HepG2 (cell line): ENCODE measurements around the gene CEP68. TPM values are rescaled to one million over a fixed set of nuclear protein-coding genes. Genes with fewer than 3 reads are reported as not detected.
A peak's percentile ranks its signal among the peaks of the same experiment; 100 is the strongest.

ENCODE experiments used
- ARHGAP35 ChIP-seq: sonication (generic); formaldehyde crosslinking; IDR thresholded peaks from 2 replicates; pipeline ENCODE4 v1.9.0; 2022; ENCODE audit warnings: mild to moderate bottlenecking, inconsistent platforms, moderate library complexity, missing genetic modification reagents, borderline replicate concordance
- ARID4A ChIP-seq: sonication (generic); formaldehyde crosslinking; IDR thresholded peaks from 2 replicates; pipeline ENCODE4 v1.5.0; 2020; ENCODE audit warnings: mild to moderate bottlenecking, missing genetic modification reagents, borderline replicate concordance
- ARID5B ChIP-seq: IDR thresholded peaks from 2 replicates; pipeline ENCODE4 v1.4.0; 2020; ENCODE audit warnings: mild to moderate bottlenecking, missing genetic modification reagents
- CEBPG ChIP-seq: IDR thresholded peaks from 2 replicates; pipeline ENCODE4 v1.6.1; 2016
- CREM ChIP-seq, 2 experiments: sonication (generic) in 1 of 2; formaldehyde crosslinking in 1 of 2; IDR thresholded peaks; 2 replicates each; pipeline versions ENCODE4 v1.4.0 to v1.6.1; 2016 to 2020; ENCODE audit warnings: antibody characterized with exemption in 1 of 2, mild to moderate bottlenecking in 1 of 2, missing genetic modification reagents in 1 of 2
- DDIT3 ChIP-seq: sonication (generic); formaldehyde crosslinking; IDR thresholded peaks from 2 replicates; pipeline ENCODE4 v1.4.0; 2020; ENCODE audit warnings: mild to moderate bottlenecking, missing genetic modification reagents
- FOXP1 ChIP-seq, 2 experiments: fragments of 450-650 bp in 1 of 2; IDR thresholded peaks; 2 replicates each; pipeline ENCODE4 v1.6.1; 2017 to 2018; ENCODE audit warnings: antibody characterized with exemption in 1 of 2
- JARID2 ChIP-seq: sonication (generic); formaldehyde crosslinking; IDR thresholded peaks from 2 replicates; pipeline ENCODE4 v1.8.1; 2023; ENCODE audit warnings: missing genetic modification reagents, inconsistent platforms; ENCODE audit not compliant: insufficient replicate concordance
- NAIF1 ChIP-seq: sonication (generic); formaldehyde crosslinking; IDR thresholded peaks from 2 replicates; pipeline ENCODE4 v1.5.0; 2020; ENCODE audit warnings: mild to moderate bottlenecking, missing genetic modification reagents, borderline replicate concordance
- RCOR2 ChIP-seq: IDR thresholded peaks from 2 replicates; pipeline ENCODE4 v1.6.1; 2016; ENCODE audit warnings: missing biosample characterization, missing genetic modification reagents
- SOX5 ChIP-seq: IDR thresholded peaks from 2 replicates; pipeline ENCODE4 v1.6.1; 2016; ENCODE audit warnings: borderline replicate concordance
- TAF1 ChIP-seq: sonication (generic); formaldehyde crosslinking; IDR thresholded peaks from 2 replicates; pipeline ENCODE4 v1.4.0; 2020; ENCODE audit warnings: missing genetic modification reagents
- TARDBP ChIP-seq: sonication (generic); formaldehyde crosslinking; IDR thresholded peaks from 2 replicates; pipeline ENCODE4 v1.8.0; 2022; ENCODE audit warnings: mild to moderate bottlenecking, missing genetic modification reagents
- TBX2 ChIP-seq: sonication (generic); formaldehyde crosslinking; IDR thresholded peaks from 2 replicates; pipeline ENCODE4 v1.5.0; 2020; ENCODE audit warnings: missing genetic modification reagents, mild to moderate bottlenecking, borderline replicate concordance
- XRCC5 ChIP-seq: fragments of 200-400 bp; formaldehyde crosslinking; optimal IDR thresholded peaks from 2 replicates; pipeline ENCODE3; 2017; ENCODE audit warnings: mild to moderate bottlenecking, low read length
- ZBTB26 ChIP-seq: IDR thresholded peaks from 2 replicates; pipeline ENCODE4 v1.6.1; 2016; ENCODE audit warnings: missing compliant biosample characterization, missing genetic modification reagents, borderline replicate concordance
- ZNF12 ChIP-seq: sonication (generic); formaldehyde crosslinking; IDR thresholded peaks from 2 replicates; pipeline ENCODE4 v1.5.0; 2020; ENCODE audit warnings: missing genetic modification reagents
- ZNF598 ChIP-seq: sonication (generic); formaldehyde crosslinking; IDR thresholded peaks from 2 replicates; pipeline ENCODE4 v1.5.1; 2020; ENCODE audit warnings: mild to moderate bottlenecking, missing genetic modification reagents, borderline replicate concordance
- ZNF644 ChIP-seq: IDR thresholded peaks from 2 replicates; pipeline ENCODE4 v1.6.1; 2016; ENCODE audit warnings: low read depth
- ZNF773 ChIP-seq: sonication (generic); formaldehyde crosslinking; IDR thresholded peaks from 2 replicates; pipeline ENCODE4 v1.4.0; 2020; ENCODE audit warnings: missing genetic modification reagents, borderline replicate concordance
- polyA plus RNA-seq, 8 experiments: library from polyadenylated mRNA; depleted of rRNA in 3 of 8; stranded (reverse) in 7 of 8; unstranded in 1 of 8; fragments of >200 nt; fragmentation: Illumina TruSeq in 4 of 8; extraction: Trizol in 4 of 8; gene quantifications; 2 replicates each; pipeline versions ENCODE4 v1.2.1 to v1.2.3, GENCODE V29; 2011 to 2016; ENCODE audit warnings: low read depth in 4 of 8, missing spikeins in 1 of 8, mixed read lengths in 1 of 8; ENCODE audit not compliant: insufficient read depth in 1 of 8
- total RNA-seq, 5 experiments: library from RNA; depleted of rRNA; stranded (reverse); fragments of >200 nt; fragmentation: Illumina TruSeq; extraction: Trizol; gene quantifications; 2 replicates each; pipeline ENCODE4 v1.2.3, GENCODE V29; 2016; ENCODE audit warnings: low read depth in 1 of 5

Gene CEP68
- total and polyA plus RNA-seq, 2 of the 13 experiments (the other 11 are each of a cell fraction or from before 2014, with no cell fraction given) = 5.7 to 9.3 TPM

GRCh38 chr2:65031341-65032018 lies 24.7 kb upstream of the CEP68 start (continued):
- TF ChIP-seq ARID4A (CRISPR knock-in tag) = peak; percentile 27; the same call in 1 of the 2 replicates
- no peak for TF ChIP-seq JARID2 (CRISPR knock-in tag)
- TF ChIP-seq CREM (IDR thresholded peaks at IDR 0.05) = 0 out of 2 replicates have a peak, but pooled peaks have one; percentile 20
- no peak for TF ChIP-seq CREM (CRISPR knock-in tag; IDR thresholded peaks at IDR 0.05)
- TF ChIP-seq TARDBP (CRISPR knock-in tag) = no peak
- no peak for TF ChIP-seq TAF1
- no peak for TF ChIP-seq ZNF598 (CRISPR knock-in tag)
- no peak for TF ChIP-seq DDIT3 (CRISPR knock-in tag)
- 0 out of 2 replicates have a peak, but pooled peaks have one; percentile 14 for TF ChIP-seq TBX2 (CRISPR knock-in tag)
- no peak for TF ChIP-seq NAIF1 (CRISPR knock-in tag)
- peak; percentile 35 for TF ChIP-seq XRCC5
- TF ChIP-seq CEBPG = peak; percentile 95
- peak; percentile 98 for TF ChIP-seq ZBTB26 (CRISPR knock-in tag)
- no peak for TF ChIP-seq ZNF773 (CRISPR knock-in tag)
- TF ChIP-seq SOX5 (CRISPR knock-in tag) = peak; percentile 89; the same call in 1 of the 2 replicates
- no peak for TF ChIP-seq FOXP1 (IDR thresholded peaks at IDR 0.05)
- TF ChIP-seq FOXP1 (CRISPR knock-in tag; IDR thresholded peaks at IDR 0.05) = peak; percentile 23; the same call in 1 of the 2 replicates
- TF ChIP-seq ARID5B (CRISPR knock-in tag) = peak; percentile 87
- TF ChIP-seq ZNF644 (CRISPR knock-in tag) = peak; percentile 53; the same call in 1 of the 2 replicates
- TF ChIP-seq RCOR2 = peak; percentile 80
- no peak for TF ChIP-seq ARHGAP35 (CRISPR knock-in tag)
- 0 out of 2 replicates have a peak, but pooled peaks have one; percentile 36 for TF ChIP-seq ZNF12 (CRISPR knock-in tag)
